Right lobe of liver (tissue), 6 donors: Measurements from ENCODE around the gene MCIDAS. TPM values are rescaled to one million over a fixed set of nuclear protein-coding genes. Genes with fewer than 3 reads are reported as not detected.

ENCODE experiments used
- ATAC-seq, 4 donors: fragments of 200-7000 bp; cut with Tn5 transposase; one replicate each; pipeline ENCODE4 v1.9.1; 2020; ENCODE audit warnings: mild to moderate bottlenecking in 4 of 4, moderate library complexity in 4 of 4
- DNase-seq, 3 donors: peaks; one replicate each; pipeline ENCODE4 v3.0.0-alpha.2; 2020
- H3K27ac ChIP-seq, 3 donors: fragments of 200-600 bp; one replicate each; pipeline ENCODE4 v1.8.0; 2022
- H3K27me3 ChIP-seq, 2 donors: fragments of 200-600 bp; one replicate each; pipeline ENCODE4 v1.8.0; 2022
- H3K36me3 ChIP-seq, 4 donors: fragments of 200-600 bp; sonication (generic) in 1 of 4; one replicate each; pipeline versions ENCODE4 v1.5.1 to v1.8.0; 2017 to 2022; ENCODE audit warnings: control low read depth in 1 of 4
- H3K4me1 ChIP-seq, 4 donors: fragments of 200-600 bp; sonication (generic) in 1 of 4; one replicate each; pipeline versions ENCODE4 v1.5.1 to v1.8.0; 2017 to 2022; ENCODE audit warnings: control low read depth in 1 of 4
- H3K4me3 ChIP-seq, 3 donors: fragments of 200-600 bp; one replicate each; pipeline ENCODE4 v1.8.0; 2022
- H3K9me3 ChIP-seq, 4 donors: fragments of 200-600 bp; sonication (generic) in 1 of 4; one replicate each; pipeline versions ENCODE4 v1.5.1 to v1.8.0; 2017 to 2022; ENCODE audit warnings: control low read depth in 1 of 4
- POLR2A ChIP-seq: fragments of 450-650 bp; IDR thresholded peaks from one replicate; pipeline ENCODE4 v1.6.1; 2017; ENCODE audit warnings: antibody characterized with exemption, mild to moderate bottlenecking
- WGBS: methylation state at CpG from one replicate; pipeline ENCODE4 v1.1.6; 2018; ENCODE audit warnings: low coverage, low lambda C conversion rate; ENCODE audit not compliant: insufficient coverage; ENCODE audit errors: missing lambda C conversion rate; 5-methylcytosine and 5-hydroxymethylcytosine counted together
- intact Hi-C, 2 donors: fragments of 100-400 bp; cut with DNase I; formaldehyde crosslinking; loops; one replicate each; pipeline versions ENCODE4 v1.11.2 to v1.14.1; 2022
- microRNA counts: library from miRNA; unstranded; fragments of <30 nt; microRNA quantifications from one replicate; lab custom pipeline; 2016
- microRNA-seq, 2 donors: library from miRNA; unstranded; fragments of <30 nt; microRNA quantifications; one replicate each; pipeline ENCODE4, GENCODE V29; 2019 to 2020
- small RNA-seq, 2 experiments: library from RNA; depleted of rRNA; stranded (forward); fragments of <200 nt; gene quantifications; one replicate each; pipeline ENCODE3, GENCODE V24; 2016
- total RNA-seq, 6 experiments: library from RNA; depleted of rRNA in 2 of 6; stranded (reverse); fragments of >200 nt in 2 of 6; fragmentation: NEBNext Ultra II Directional in 3 of 6; extraction: Animal tissue kit (Norgen Biotek cat#: 25700) in 3 of 6; gene quantifications; one replicate each; pipeline versions ENCODE4 v1.1.0 to v1.2.4, GENCODE V29; 2016 to 2023
- TF ChIP-seq, protein P1 (sequence below), 4 donors: fragments of 200-600 bp in 3 of 4; fragments of 450-650 bp in 1 of 4; IDR thresholded peaks; one replicate each; pipeline versions ENCODE4 v1.5.1 to v1.8.0; 2016 to 2022; ENCODE audit warnings: antibody characterized with exemption in 4 of 4, mild to moderate bottlenecking in 2 of 4
- donor health status: DM: no; HTN: yes; CAD: no.
- donor health status: DM: no; HTN: no; CAD: no.
- donor health status: DM: no; HTN: no; CAD: no.
- donor health status: DM: no; HTN: yes; CAD: no.
- donor health status: DM: no; HTN: yes; CAD: no.

Gene MCIDAS
- total RNA-seq, 6 experiments from 2014 or later: not detected

DNA sequence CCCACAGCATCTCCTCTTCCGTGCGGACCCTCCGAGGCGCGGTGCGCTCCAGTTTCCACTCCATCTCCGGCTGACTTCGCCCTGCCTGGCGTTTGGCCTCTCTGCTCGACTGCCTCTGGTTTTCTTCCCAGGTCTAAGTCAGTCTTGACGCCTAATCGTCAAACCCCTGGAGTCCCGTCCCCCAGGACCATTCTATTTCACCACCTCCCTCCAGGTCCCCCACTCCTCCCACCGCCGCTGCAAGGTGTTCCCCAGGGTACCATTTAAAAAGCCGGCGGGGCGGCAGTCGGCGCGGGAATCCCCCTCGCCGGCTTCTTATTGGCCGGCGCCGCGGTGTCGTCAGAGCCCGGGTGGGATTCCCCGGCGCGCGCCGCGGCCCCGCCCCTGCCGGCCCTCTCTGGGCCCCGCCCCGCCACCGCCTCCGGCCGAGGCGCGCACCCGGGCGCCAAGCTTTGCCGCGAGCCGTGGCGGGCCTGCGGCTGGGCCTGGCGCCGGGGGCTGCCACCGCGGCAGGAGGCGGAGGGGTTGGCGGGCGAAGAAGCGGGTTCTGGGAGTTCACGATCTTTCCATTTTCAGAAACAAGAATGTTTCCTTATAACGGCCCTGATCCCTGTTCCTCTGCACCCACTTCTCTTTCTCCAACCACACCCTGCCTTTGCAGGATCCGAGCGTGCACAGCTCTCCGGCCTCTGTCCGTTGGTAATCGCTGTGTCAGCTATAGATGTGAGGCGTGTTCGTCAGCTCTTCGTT, 54.0 kb downstream of the MCIDAS start, which contains the start of gene CDC20B:
Gene CDC20B (minus strand): TSS at position 241 of the 750 bp plus-strand sequence. CDS start 177 bp downstream, at position 64.
- intact Hi-C loops: no loop called here
- H3K36me3 ChIP-seq: no peaks in the 10 kb centered on the region
- no peak for TF ChIP-seq POLR2A
- TF ChIP-seq, protein P1, sequence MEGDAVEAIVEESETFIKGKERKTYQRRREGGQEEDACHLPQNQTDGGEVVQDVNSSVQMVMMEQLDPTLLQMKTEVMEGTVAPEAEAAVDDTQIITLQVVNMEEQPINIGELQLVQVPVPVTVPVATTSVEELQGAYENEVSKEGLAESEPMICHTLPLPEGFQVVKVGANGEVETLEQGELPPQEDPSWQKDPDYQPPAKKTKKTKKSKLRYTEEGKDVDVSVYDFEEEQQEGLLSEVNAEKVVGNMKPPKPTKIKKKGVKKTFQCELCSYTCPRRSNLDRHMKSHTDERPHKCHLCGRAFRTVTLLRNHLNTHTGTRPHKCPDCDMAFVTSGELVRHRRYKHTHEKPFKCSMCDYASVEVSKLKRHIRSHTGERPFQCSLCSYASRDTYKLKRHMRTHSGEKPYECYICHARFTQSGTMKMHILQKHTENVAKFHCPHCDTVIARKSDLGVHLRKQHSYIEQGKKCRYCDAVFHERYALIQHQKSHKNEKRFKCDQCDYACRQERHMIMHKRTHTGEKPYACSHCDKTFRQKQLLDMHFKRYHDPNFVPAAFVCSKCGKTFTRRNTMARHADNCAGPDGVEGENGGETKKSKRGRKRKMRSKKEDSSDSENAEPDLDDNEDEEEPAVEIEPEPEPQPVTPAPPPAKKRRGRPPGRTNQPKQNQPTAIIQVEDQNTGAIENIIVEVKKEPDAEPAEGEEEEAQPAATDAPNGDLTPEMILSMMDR (IDR thresholded peaks at IDR 0.05): no peak
- WGBS: under 1% methylated on average over 27 of the region's 69 CpGs
- peaks cover 4 to 24% of the 10 kb centered on the region in 2 donors for H3K27me3 ChIP-seq
- H3K9me3 ChIP-seq: no peaks in the 10 kb centered on the region
- no peak within 1 kb of the TSS for H3K27ac ChIP-seq
- H3K4me3 ChIP-seq: peak within 1 kb of the TSS; percentile 38 to 52 (median 42)
- peaks cover 0 to 28% (median 11%) of the 10 kb centered on the region in 4 donors for H3K4me1 ChIP-seq
- DNase-seq (peak; percentile 75 to 83 (median 79)), ATAC-seq (peak; percentile 90 to 94 (median 91))

DNA sequence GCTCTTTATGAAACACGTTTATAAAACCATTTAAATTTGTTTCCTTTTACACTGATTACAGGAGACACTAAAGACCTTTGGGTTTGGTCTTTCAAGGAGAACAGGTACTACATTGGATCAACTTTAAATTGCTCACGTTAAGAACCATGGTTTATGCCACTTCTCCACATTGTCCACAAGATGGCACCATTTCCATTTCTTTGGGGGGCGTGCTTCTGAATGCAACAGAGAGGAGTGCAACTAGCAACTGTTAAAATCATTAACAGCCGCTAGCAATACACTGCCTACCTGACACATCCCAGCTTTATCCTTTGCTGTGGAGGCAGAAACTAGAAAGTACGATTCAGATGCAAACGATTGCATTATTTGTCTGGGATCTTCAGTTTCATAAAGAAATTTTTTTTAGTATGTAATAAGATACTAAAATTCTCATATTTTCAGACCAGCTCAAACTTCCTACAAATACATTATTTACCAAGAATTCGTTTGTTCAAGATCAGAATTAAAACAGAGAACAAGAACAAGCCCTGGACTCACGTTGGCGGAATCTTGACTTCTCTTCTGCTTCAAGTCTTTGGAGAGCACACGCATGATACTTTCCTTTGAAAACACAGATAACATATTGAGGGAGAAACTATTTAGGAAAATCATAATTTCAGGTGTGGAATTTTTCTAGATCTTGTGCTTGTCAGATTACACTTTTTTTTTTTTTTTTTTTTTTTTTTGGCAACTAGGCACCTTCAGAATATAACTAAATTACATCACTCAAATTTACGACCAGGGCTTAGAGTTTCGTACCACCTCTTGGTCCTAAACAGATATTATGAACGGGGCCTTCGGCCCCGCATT, 54.8 kb downstream of the MCIDAS start:
- Histone ChIP-seq H3K4me3 (peak overlapping the region; percentile 38 to 52 (median 42)), H3K4me1 (peaks cover 0 to 28% (median 11%) of the 10 kb centered on the region in 4 donors), H3K27ac (no peak overlapping the region), H3K36me3 (no peaks in the 10 kb centered on the region), H3K27me3 (peaks cover 4 to 24% of the 10 kb centered on the region in 2 donors), H3K9me3 (no peaks in the 10 kb centered on the region)
- TF ChIP-seq, protein P1 (IDR thresholded peaks at IDR 0.05): peak; percentile 84 to 87 (median 85)
- no peak for TF ChIP-seq POLR2A
- intact Hi-C loops: no loop called here
- ATAC-seq: peak; percentile 82 to 86 (median 83)
- WGBS: 3% methylated on average over 12 of the region's 15 CpGs
- DNase-seq: peak in 1 of 3 donors; percentile 64

DNA sequence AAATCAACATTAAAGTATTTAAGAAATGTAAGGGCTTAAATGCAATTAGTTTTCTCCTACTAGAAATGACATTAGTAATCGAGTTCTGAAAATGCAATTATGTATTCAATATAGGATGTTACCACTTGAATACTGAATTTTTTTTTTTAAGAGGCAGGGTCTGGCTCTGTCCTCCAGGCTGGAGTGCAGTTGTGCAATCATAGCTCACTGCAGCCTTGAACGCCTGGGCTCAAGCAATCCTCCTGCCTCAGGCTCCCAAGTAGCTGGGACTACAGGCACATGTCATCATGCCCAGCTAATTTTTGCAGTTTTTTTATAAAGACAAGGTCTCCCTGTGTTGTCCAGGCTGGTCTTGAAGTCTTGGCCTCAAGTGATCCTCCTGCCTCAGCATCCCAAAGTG, 55.6 kb downstream of the MCIDAS start:
- ATAC-seq (no peak), DNase-seq (no peak)
- Histone ChIP-seq H3K4me3 (no peak overlapping the region), H3K36me3 (no peaks in the 10 kb centered on the region), H3K27me3 (peaks cover 4 to 24% of the 10 kb centered on the region in 2 donors), H3K27ac (no peak overlapping the region), H3K4me1 (peaks cover 0 to 27% (median 11%) of the 10 kb centered on the region in 4 donors), H3K9me3 (no peaks in the 10 kb centered on the region)
- intact Hi-C loops: no loop called here
- WGBS: 12% methylated on average over 2 of the region's 2 CpGs
- no peak for TF ChIP-seq POLR2A
- TF ChIP-seq, protein P1 (IDR thresholded peaks at IDR 0.05): no peak

MicroRNA genes within 50 kb of the gene (microRNA counts, 767-probe panel; counts per million panel counts)
- microRNA hsa-miR-449a (lab: Ali Mortazavi, UCI) (237 counts per million), microRNA hsa-miR-449b-5p (lab: Ali Mortazavi, UCI) (237 counts per million), microRNA hsa-miR-449c-5p (lab: Ali Mortazavi, UCI) (237 counts per million)

Small RNAs within 50 kb of the gene (microRNA-seq; reads per million reads assigned to microRNA genes)
- gene MIR449A (10.7 to 11.0 reads per million in 2 donors), gene MIR449B (0 to 0.29 reads per million in 2 donors), gene MIR449C (0 reads per million in 2 donors)

Small RNAs within 50 kb of the gene (small RNA-seq; reads per million reads assigned to genes)
- gene MIR449A: 0 to 0.10 reads per million in 2 experiments
- 0 reads per million in 2 experiments for gene MIR449B
- 0 to 0.39 reads per million in 2 experiments for gene MIR449C

Other genes with a start within 250 kb of the MCIDAS start
- 1 to 10 TPM in 1 of 6 experiments, under 1 TPM in 3, not detected in 2; 0.24 to 2.6 (median 0.31) TPM for gene ESM1, start 241.7 kb downstream of the MCIDAS start, total RNA-seq
- 1 to 10 TPM in 1 of 6 experiments, under 1 TPM in 5; 0.18 to 1.1 (median 0.56) TPM for gene GZMK, start 203.1 kb downstream of the MCIDAS start, total RNA-seq
- gene GZMA, start 124.7 kb downstream of the MCIDAS start, total RNA-seq: 1 to 10 TPM in 4 of 6 experiments, under 1 TPM in 2; 0.53 to 2.9 (median 1.8) TPM
- gene GPX8, start 67.1 kb downstream of the MCIDAS start, total RNA-seq: 1 to 10 TPM in 5 of 6 experiments, under 1 TPM in 1; 0.24 to 3.2 (median 1.4) TPM
- not detected for gene CDC20B, start 54.1 kb downstream of the MCIDAS start, total RNA-seq
- under 1 TPM in 2 of 6 experiments, not detected in 4; 0.31 to 0.75 TPM for gene CCNO, start 6.3 kb upstream of the MCIDAS start, total RNA-seq
- gene DHX29, start 80.4 kb upstream of the MCIDAS start, total RNA-seq: 10 to 100 TPM; 10.8 to 18.2 (median 14.7) TPM
- 10 to 100 TPM; 24.7 to 42.4 (median 31.9) TPM for gene MTREX, start 80.7 kb upstream of the MCIDAS start, total RNA-seq